ENCODE data around the gene IER3.
A peak's percentile ranks its signal among the peaks of the same experiment; 100 is the strongest.

Gene IER3

GRCh38 chr6:30781743-30782424 lies 37.5 kb upstream of the IER3 start (continued):
- TF ChIP-seq ZNF324 (tag by site-specific recombination; IDR thresholded peaks at IDR 0.05) (peak; percentile 85; the same call in 1 of the 2 replicates), ZNF660 (tag by site-specific recombination; IDR thresholded peaks at IDR 0.05) (peak; percentile 91), GLIS2 (tag by site-specific recombination; IDR thresholded peaks at IDR 0.05) (0 out of 2 replicates have a peak, but pooled peaks have one; percentile 17), ZBTB6 (tag by site-specific recombination; IDR thresholded peaks at IDR 0.05) (peak; percentile 92), ZNF843 (tag by site-specific recombination; IDR thresholded peaks at IDR 0.05) (peak; percentile 53; the same call in 1 of the 2 replicates), AEBP2 (tag by site-specific recombination; IDR thresholded peaks at IDR 0.05; ENCODE audit: borderline replicate concordance) (no peak), ZFP69B (tag by site-specific recombination; IDR thresholded peaks at IDR 0.05) (peak; percentile 69; the same call in 1 of the 2 replicates), SP3 (tag by site-specific recombination; IDR thresholded peaks at IDR 0.05) (peak; percentile 60), ZNF777 (tag by site-specific recombination; IDR thresholded peaks at IDR 0.05; ENCODE audit: borderline replicate concordance) (no peak), ZNF558 (tag by site-specific recombination; IDR thresholded peaks at IDR 0.05) (peak; percentile 81; the same call in 1 of the 2 replicates), ZBTB1 (tag by site-specific recombination; IDR thresholded peaks at IDR 0.05) (no peak), ZNF394 (tag by site-specific recombination; IDR thresholded peaks at IDR 0.05; ENCODE audit: borderline replicate concordance) (peak; percentile 66; the same call in 1 of the 2 replicates), ZNF404 (tag by site-specific recombination; IDR thresholded peaks at IDR 0.05) (no peak), ZNF350 (tag by site-specific recombination; IDR thresholded peaks at IDR 0.05) (no peak), GLIS1 (tag by site-specific recombination; IDR thresholded peaks at IDR 0.05) (peak; percentile 50), ZBTB8A (tag by site-specific recombination; IDR thresholded peaks at IDR 0.05) (peak; percentile 26; the same call in 1 of the 2 replicates), ZBTB21 (tag by site-specific recombination; IDR thresholded peaks at IDR 0.05) (peak; percentile 95), ZBTB44 (tag by site-specific recombination; IDR thresholded peaks at IDR 0.05) (peak; percentile 19; the same call in 1 of the 2 replicates), ZSCAN18 (tag by site-specific recombination; IDR thresholded peaks at IDR 0.05) (no peak), ZNF621 (tag by site-specific recombination; IDR thresholded peaks at IDR 0.05) (no peak), ZNF292 (tag by site-specific recombination; IDR thresholded peaks at IDR 0.05; ENCODE audit: borderline replicate concordance, low read depth) (no peak), ZNF488 (tag by site-specific recombination; IDR thresholded peaks at IDR 0.05) (no peak), ZXDB (tag by site-specific recombination; IDR thresholded peaks at IDR 0.05) (peak; percentile 71; the same call in 1 of the 2 replicates), ZBTB17 (tag by site-specific recombination; IDR thresholded peaks at IDR 0.05) (peak; percentile 94), ZNF571 (tag by site-specific recombination; IDR thresholded peaks at IDR 0.05) (no peak), ZNF248 (tag by site-specific recombination; IDR thresholded peaks at IDR 0.05) (no peak), ZNF658 (tag by site-specific recombination; IDR thresholded peaks at IDR 0.05) (no peak), ZNF366 (tag by site-specific recombination; conservative IDR thresholded peaks at IDR 0.05) (peak; percentile 97), ZNF280D (tag by site-specific recombination; IDR thresholded peaks at IDR 0.05) (0 out of 2 replicates have a peak, but pooled peaks have one; percentile 3), ZNF155 (tag by site-specific recombination; IDR thresholded peaks at IDR 0.05) (no peak), ZNF610 (tag by site-specific recombination; IDR thresholded peaks at IDR 0.05; ENCODE audit: borderline replicate concordance) (peak; percentile 72; the same call in 1 of the 2 replicates)
